WTC11 (cell line): ENCODE data around the gene ERBB4.

Experiments used
- ATF3 ChIP-seq: sonication (generic); formaldehyde crosslinking; conservative IDR thresholded peaks from 2 replicates; pipeline ENCODE4 v1.8.1; 2022; ENCODE audit warnings: mild to moderate bottlenecking, missing genetic modification reagents
- CREB1 ChIP-seq: sonication (generic); formaldehyde crosslinking; IDR thresholded peaks from 2 replicates; pipeline ENCODE4 v1.8.0; 2023; ENCODE audit warnings: mild to moderate bottlenecking, missing genetic modification reagents
- KAT7 ChIP-seq: sonication (generic); formaldehyde crosslinking; IDR thresholded peaks from 2 replicates; pipeline ENCODE4 v1.8.1; 2023; ENCODE audit warnings: missing genetic modification reagents, mild to moderate bottlenecking, borderline replicate concordance
- MAX ChIP-seq: sonication (generic); formaldehyde crosslinking; IDR thresholded peaks from 2 replicates; pipeline ENCODE4 v1.8.0; 2022; ENCODE audit warnings: mild to moderate bottlenecking, missing genetic modification reagents
- NR3C1 ChIP-seq: sonication (generic); formaldehyde crosslinking; conservative IDR thresholded peaks from 2 replicates; pipeline ENCODE4 v1.8.1; 2023; ENCODE audit warnings: low read depth, mild to moderate bottlenecking, missing genetic modification reagents
- ZNF532 ChIP-seq: fragments of 250-450 bp; sonication (Bioruptor Pico); IDR thresholded peaks from 2 replicates; pipeline ENCODE4 v1.9.0; 2021; ENCODE audit warnings: mild to moderate bottlenecking, borderline replicate concordance
- TF ChIP-seq, protein P1 (sequence below): fragments of 200-600 bp; IDR thresholded peaks from 2 replicates; pipeline ENCODE4 v1.8.0; 2022; ENCODE audit warnings: antibody characterized with exemption
- TF ChIP-seq, protein P2 (sequence below): sonication (generic); formaldehyde crosslinking; IDR thresholded peaks from 2 replicates; pipeline ENCODE4 v1.8.1; 2023; ENCODE audit warnings: mild to moderate bottlenecking, missing genetic modification reagents, moderate library complexity
- TF ChIP-seq, protein P3 (sequence below): sonication (generic); formaldehyde crosslinking; IDR thresholded peaks from 2 replicates; pipeline ENCODE4 v1.8.1; 2023; ENCODE audit warnings: mild to moderate bottlenecking, moderate library complexity, missing genetic modification reagents
- TF ChIP-seq, protein P4 (sequence below): sonication (generic); formaldehyde crosslinking; IDR thresholded peaks from 2 replicates; pipeline ENCODE4 v1.8.0; 2022; ENCODE audit warnings: mild to moderate bottlenecking, missing genetic modification reagents
- TF ChIP-seq, protein P5 (sequence below): fragments of 250-450 bp; sonication (Bioruptor Pico); IDR thresholded peaks from 2 replicates; pipeline ENCODE4 v2.1.2; 2022; ENCODE audit warnings: mild to moderate bottlenecking, moderate library complexity

- TF ChIP-seq CREB1 (no peak), NR3C1 (CRISPR knock-in tag) (no peak), ZNF532 (CRISPR knock-in tag) (no peak), MAX (CRISPR knock-in tag) (no peak), KAT7 (no peak), ATF3 (CRISPR knock-in tag) (no peak)
- TF ChIP-seq, protein P1, sequence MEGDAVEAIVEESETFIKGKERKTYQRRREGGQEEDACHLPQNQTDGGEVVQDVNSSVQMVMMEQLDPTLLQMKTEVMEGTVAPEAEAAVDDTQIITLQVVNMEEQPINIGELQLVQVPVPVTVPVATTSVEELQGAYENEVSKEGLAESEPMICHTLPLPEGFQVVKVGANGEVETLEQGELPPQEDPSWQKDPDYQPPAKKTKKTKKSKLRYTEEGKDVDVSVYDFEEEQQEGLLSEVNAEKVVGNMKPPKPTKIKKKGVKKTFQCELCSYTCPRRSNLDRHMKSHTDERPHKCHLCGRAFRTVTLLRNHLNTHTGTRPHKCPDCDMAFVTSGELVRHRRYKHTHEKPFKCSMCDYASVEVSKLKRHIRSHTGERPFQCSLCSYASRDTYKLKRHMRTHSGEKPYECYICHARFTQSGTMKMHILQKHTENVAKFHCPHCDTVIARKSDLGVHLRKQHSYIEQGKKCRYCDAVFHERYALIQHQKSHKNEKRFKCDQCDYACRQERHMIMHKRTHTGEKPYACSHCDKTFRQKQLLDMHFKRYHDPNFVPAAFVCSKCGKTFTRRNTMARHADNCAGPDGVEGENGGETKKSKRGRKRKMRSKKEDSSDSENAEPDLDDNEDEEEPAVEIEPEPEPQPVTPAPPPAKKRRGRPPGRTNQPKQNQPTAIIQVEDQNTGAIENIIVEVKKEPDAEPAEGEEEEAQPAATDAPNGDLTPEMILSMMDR, result no peak
- TF ChIP-seq, protein P2, sequence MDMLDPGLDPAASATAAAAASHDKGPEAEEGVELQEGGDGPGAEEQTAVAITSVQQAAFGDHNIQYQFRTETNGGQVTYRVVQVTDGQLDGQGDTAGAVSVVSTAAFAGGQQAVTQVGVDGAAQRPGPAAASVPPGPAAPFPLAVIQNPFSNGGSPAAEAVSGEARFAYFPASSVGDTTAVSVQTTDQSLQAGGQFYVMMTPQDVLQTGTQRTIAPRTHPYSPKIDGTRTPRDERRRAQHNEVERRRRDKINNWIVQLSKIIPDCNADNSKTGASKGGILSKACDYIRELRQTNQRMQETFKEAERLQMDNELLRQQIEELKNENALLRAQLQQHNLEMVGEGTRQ (CRISPR knock-in tag), result no peak
- TF ChIP-seq, protein P3, sequence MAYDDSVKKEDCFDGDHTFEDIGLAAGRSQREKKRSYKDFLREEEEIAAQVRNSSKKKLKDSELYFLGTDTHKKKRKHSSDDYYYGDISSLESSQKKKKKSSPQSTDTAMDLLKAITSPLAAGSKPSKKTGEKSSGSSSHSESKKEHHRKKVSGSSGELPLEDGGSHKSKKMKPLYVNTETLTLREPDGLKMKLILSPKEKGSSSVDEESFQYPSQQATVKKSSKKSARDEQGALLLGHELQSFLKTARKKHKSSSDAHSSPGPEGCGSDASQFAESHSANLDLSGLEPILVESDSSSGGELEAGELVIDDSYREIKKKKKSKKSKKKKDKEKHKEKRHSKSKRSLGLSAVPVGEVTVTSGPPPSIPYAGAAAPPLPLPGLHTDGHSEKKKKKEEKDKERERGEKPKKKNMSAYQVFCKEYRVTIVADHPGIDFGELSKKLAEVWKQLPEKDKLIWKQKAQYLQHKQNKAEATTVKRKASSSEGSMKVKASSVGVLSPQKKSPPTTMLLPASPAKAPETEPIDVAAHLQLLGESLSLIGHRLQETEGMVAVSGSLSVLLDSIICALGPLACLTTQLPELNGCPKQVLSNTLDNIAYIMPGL (CRISPR knock-in tag), result no peak
- TF ChIP-seq, protein P4, sequence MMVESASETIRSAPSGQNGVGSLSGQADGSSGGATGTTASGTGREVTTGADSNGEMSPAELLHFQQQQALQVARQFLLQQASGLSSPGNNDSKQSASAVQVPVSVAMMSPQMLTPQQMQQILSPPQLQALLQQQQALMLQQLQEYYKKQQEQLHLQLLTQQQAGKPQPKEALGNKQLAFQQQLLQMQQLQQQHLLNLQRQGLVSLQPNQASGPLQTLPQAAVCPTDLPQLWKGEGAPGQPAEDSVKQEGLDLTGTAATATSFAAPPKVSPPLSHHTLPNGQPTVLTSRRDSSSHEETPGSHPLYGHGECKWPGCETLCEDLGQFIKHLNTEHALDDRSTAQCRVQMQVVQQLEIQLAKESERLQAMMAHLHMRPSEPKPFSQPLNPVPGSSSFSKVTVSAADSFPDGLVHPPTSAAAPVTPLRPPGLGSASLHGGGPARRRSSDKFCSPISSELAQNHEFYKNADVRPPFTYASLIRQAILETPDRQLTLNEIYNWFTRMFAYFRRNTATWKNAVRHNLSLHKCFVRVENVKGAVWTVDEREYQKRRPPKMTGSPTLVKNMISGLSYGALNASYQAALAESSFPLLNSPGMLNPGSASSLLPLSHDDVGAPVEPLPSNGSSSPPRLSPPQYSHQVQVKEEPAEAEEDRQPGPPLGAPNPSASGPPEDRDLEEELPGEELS (CRISPR knock-in tag), result no peak
- TF ChIP-seq, protein P5, sequence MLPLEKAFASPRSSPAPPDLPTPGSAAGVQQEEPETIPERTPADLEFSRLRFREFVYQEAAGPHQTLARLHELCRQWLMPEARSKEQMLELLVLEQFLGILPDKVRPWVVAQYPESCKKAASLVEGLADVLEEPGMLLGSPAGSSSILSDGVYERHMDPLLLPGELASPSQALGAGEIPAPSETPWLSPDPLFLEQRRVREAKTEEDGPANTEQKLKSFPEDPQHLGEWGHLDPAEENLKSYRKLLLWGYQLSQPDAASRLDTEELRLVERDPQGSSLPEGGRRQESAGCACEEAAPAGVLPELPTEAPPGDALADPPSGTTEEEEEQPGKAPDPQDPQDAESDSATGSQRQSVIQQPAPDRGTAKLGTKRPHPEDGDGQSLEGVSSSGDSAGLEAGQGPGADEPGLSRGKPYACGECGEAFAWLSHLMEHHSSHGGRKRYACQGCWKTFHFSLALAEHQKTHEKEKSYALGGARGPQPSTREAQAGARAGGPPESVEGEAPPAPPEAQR (CRISPR knock-in tag), result no peak
Observed at GRCh38 chr2:212288308-212288707, 250.3 kb downstream of the ERBB4 start.
